Endothelial cell of umbilical vein (primary cell): Measurements from ENCODE around the gene ELMO1. TPM values are rescaled to one million over a fixed set of nuclear protein-coding genes. Genes with fewer than 3 reads are reported as not detected.

Source experiments
- BruUV-seq: library from RNA; stranded (reverse); fragments of 400-500 nt; replicated peaks from 2 replicates; lab custom pipeline; 2021; lab: Mats Ljungman, UMichigan
- CTCF ChIA-PET: fragments of 300-600, 350-600 bp; sonication (Branson Sonifier 250); formaldehyde crosslinking; loops from one replicate; lab custom pipeline; 2021; ENCODE audit warnings: antibody characterized with exemption, inconsistent platforms; lab: Charles Lee
- POLR2A ChIA-PET: fragments of 300-600, 350-600 bp; sonication (Branson Sonifier 250); formaldehyde crosslinking; loops from one replicate; lab custom pipeline; 2021; ENCODE audit warnings: antibody characterized with exemption, inconsistent platforms; lab: Charles Lee
- DNase-seq: peaks from one replicate; pipeline ENCODE4 v3.0.0-alpha.2; 2011; ENCODE audit warnings: low read depth, low spot score
- FAIRE-seq: peaks from 2 replicates; lab custom pipeline; 2011; peaks lifted over from hg19 to GRCh38; lab: Jason Lieb, UNC
- H2AFZ ChIP-seq: 2 replicates; pipeline ENCODE4 v1.6.0; 2012; ENCODE audit warnings: low read depth, low read length, control low read depth, inconsistent platforms
- H3K27ac ChIP-seq: 2 replicates; pipeline ENCODE4 v1.5.1; 2011; ENCODE audit warnings: low read depth, mild to moderate bottlenecking, control low read depth, low read length, moderate library complexity; ENCODE audit not compliant: insufficient read depth
- H3K27me3 ChIP-seq, 2 experiments: 2 replicates each; pipeline versions ENCODE4 v1.6.0 to v1.6.1; 2011; ENCODE audit warnings: low read length in 2 of 2, mixed read lengths in 1 of 2; ENCODE audit not compliant: control insufficient read depth in 2 of 2, insufficient read depth in 2 of 2
- H3K36me3 ChIP-seq, 2 experiments: 2 replicates in 1 of 2; 3 replicates in 1 of 2; pipeline ENCODE4 v1.5.1; 2011; ENCODE audit warnings: low read length in 2 of 2, mild to moderate bottlenecking in 1 of 2, moderate library complexity in 1 of 2; ENCODE audit not compliant: control insufficient read depth in 2 of 2, insufficient read depth in 2 of 2; ENCODE audit errors: extremely low read depth in 1 of 2
- H3K4me1 ChIP-seq: 3 replicates; pipeline ENCODE4 v1.5.1; 2011; ENCODE audit warnings: mild to moderate bottlenecking, low read length; ENCODE audit not compliant: control insufficient read depth, insufficient read depth; ENCODE audit errors: extremely low read depth
- H3K4me2 ChIP-seq: 2 replicates; pipeline ENCODE4 v1.6.1; 2011; ENCODE audit warnings: low read length, control low read depth, mixed read lengths; ENCODE audit not compliant: insufficient read depth
- H3K4me3 ChIP-seq, 3 experiments: fragments of 200-600 bp in 1 of 3; sonication (generic), shearing (Covaris generic) in 1 of 3; replicated peaks in 1 of 3; 2 replicates each; pipeline ENCODE4 v1.5.1; 2011 to 2016; ENCODE audit warnings: control low read depth in 3 of 3, low read length in 3 of 3, mild to moderate bottlenecking in 2 of 3, inconsistent platforms in 1 of 3, low read depth in 1 of 3, moderate library complexity in 1 of 3; ENCODE audit not compliant: insufficient read depth in 1 of 3
- H3K79me2 ChIP-seq: 2 replicates; pipeline ENCODE4 v1.6.0; 2012; ENCODE audit warnings: low read length, inconsistent platforms; ENCODE audit not compliant: control insufficient read depth, insufficient read depth
- H3K9ac ChIP-seq: replicated peaks from 2 replicates; pipeline ENCODE3; 2011; ENCODE audit warnings: low read length, control low read depth; ENCODE audit not compliant: insufficient read depth; ENCODE audit errors: extremely low read depth
- H3K9me1 ChIP-seq: replicated peaks from 3 replicates; pipeline ENCODE4 v1.6.0; 2011; ENCODE audit warnings: mild to moderate bottlenecking, low read length; ENCODE audit not compliant: control insufficient read depth, insufficient read depth; ENCODE audit errors: extremely low read depth
- H3K9me3 ChIP-seq: replicated peaks from 2 replicates; pipeline ENCODE4 v1.5.1; 2012; ENCODE audit warnings: low read length, inconsistent platforms; ENCODE audit not compliant: control insufficient read depth, insufficient read depth
- H4K20me1 ChIP-seq: replicated peaks from 2 replicates; pipeline ENCODE3; 2011; ENCODE audit warnings: mild to moderate bottlenecking, low read length; ENCODE audit not compliant: control insufficient read depth, insufficient read depth; ENCODE audit errors: extremely low read depth
- CTCF ChIP-seq, 2 donors: IDR thresholded peaks; 1 replicate in 1 of 2; 2 replicates in 1 of 2; pipeline ENCODE4 v1.5.1; 2011; ENCODE audit warnings: low read length in 2 of 2, mild to moderate bottlenecking in 2 of 2, moderate library complexity in 2 of 2, control low read depth in 1 of 2, inconsistent platforms in 1 of 2, low read depth in 1 of 2; ENCODE audit not compliant: insufficient read depth in 1 of 2; ENCODE audit errors: extremely low read depth in 1 of 2
- EZH2 ChIP-seq: IDR thresholded peaks from 2 replicates; pipeline ENCODE4 v1.6.1; 2012; ENCODE audit warnings: borderline replicate concordance, low read depth, mild to moderate bottlenecking, moderate library complexity, low read length, inconsistent platforms; ENCODE audit not compliant: severe bottlenecking
- FOS ChIP-seq: IDR thresholded peaks from 2 replicates; pipeline ENCODE4 v1.6.1; 2011; ENCODE audit warnings: mild to moderate bottlenecking, low read length, moderate library complexity, borderline replicate concordance; ENCODE audit not compliant: insufficient read depth
- GATA2 ChIP-seq: IDR thresholded peaks from 2 replicates; pipeline ENCODE4 v1.7.0; 2011; ENCODE audit warnings: low read depth, mild to moderate bottlenecking, moderate library complexity, mixed read lengths, low read length; ENCODE audit not compliant: insufficient read length, insufficient read depth
- JUN ChIP-seq: IDR thresholded peaks from 2 replicates; pipeline ENCODE4 v1.6.1; 2011; ENCODE audit warnings: borderline replicate concordance, low read depth; ENCODE audit not compliant: insufficient read length, insufficient read depth
- MAX ChIP-seq: IDR thresholded peaks from 2 replicates; pipeline ENCODE4 v1.6.1; 2011; ENCODE audit not compliant: insufficient read depth, insufficient read length
- MYC ChIP-seq: IDR thresholded peaks from one replicate; pipeline ENCODE4 v1.6.1; 2011; ENCODE audit warnings: mild to moderate bottlenecking, low read depth, low read length
- POLR2A ChIP-seq: IDR thresholded peaks from 2 replicates; pipeline ENCODE4 v1.6.1; 2012; ENCODE audit warnings: low read depth, mild to moderate bottlenecking, control low read depth, low read length
- POLR2AphosphoS5 ChIP-seq: IDR thresholded peaks from 2 replicates; pipeline ENCODE4 v1.6.1; 2012; ENCODE audit warnings: low read depth, mild to moderate bottlenecking, control low read depth, low read length, moderate library complexity; ENCODE audit not compliant: insufficient read depth
- dilution Hi-C: fragments of 300-500 bp; cut with MboI; formaldehyde crosslinking; loops from one replicate; pipeline ENCODE4 v1.15.0; 2019; ENCODE audit warnings: low sequenced_read_pairs; ENCODE audit not compliant: extremely low pct_ligation_motif_present
- intact Hi-C: fragments of 100-400 bp; cut with micrococcal nuclease; formaldehyde crosslinking; loops from one replicate; pipeline ENCODE4 v1.10.0; 2022
- polyA plus RNA-seq, 4 experiments: library from polyadenylated mRNA; depleted of rRNA in 3 of 4; stranded (reverse) in 3 of 4; unstranded in 1 of 4; fragments of >200 nt; gene quantifications; 2 replicates each; pipeline versions ENCODE4 v1.2.1 to v1.2.3, GENCODE V29; 2011 to 2012; ENCODE audit warnings: missing spikeins in 1 of 4
- total RNA-seq: library from RNA; stranded (reverse); gene quantifications from 2 replicates; pipeline ENCODE4 v1.2.3, GENCODE V29; 2021

The ELMO1 gene
- total and polyA plus RNA-seq, 2 donors (not counting 3 experiments of a cell fraction or from before 2014, with no cell fraction given), result 17.0 to 30.6 TPM

- intact Hi-C loops, result no loop called here
- no TSS peak for BruUV-seq
- no peaks in the 10 kb centered on the region for H3K9me3 ChIP-seq
- FAIRE-seq (no peak), DNase-seq (no peak)
- dilution Hi-C loops, result no loop called here
- H3K36me3 ChIP-seq, result peaks cover 0 to 2% of the 10 kb centered on the region in 2 experiments
- H3K9me1 ChIP-seq, result no peaks in the 10 kb centered on the region
- H3K4me1 ChIP-seq, result no peaks in the 10 kb centered on the region
- TF ChIP-seq POLR2A (no peak), MYC (no peak), FOS (no peak), JUN (no peak), MAX (no peak), GATA2 (no peak), EZH2 (no peak), POLR2AphosphoS5 (no peak), CTCF (IDR thresholded peaks at IDR 0.05; ENCODE audit: extremely low read depth in 1 of 2, insufficient read depth in 1 of 2, low read depth in 1 of 2, low read length in 2 of 2) (no peak)
- H3K9ac ChIP-seq, result no peak overlapping the region
- H3K4me3 ChIP-seq, result no peak overlapping the region
- H2AFZ ChIP-seq, result no peak overlapping the region
- no peaks in the 10 kb centered on the region for H3K79me2 ChIP-seq
- no peak overlapping the region for H3K27ac ChIP-seq
- no peaks in the 10 kb centered on the region for H3K27me3 ChIP-seq
- H4K20me1 ChIP-seq, result no peaks in the 10 kb centered on the region
- no peak overlapping the region for H3K4me2 ChIP-seq
- CTCF ChIA-PET, result no interaction called here
- POLR2A ChIA-PET, result no interaction called here
Observed at GRCh38 chr7:36871355-36871738, 577.3 kb downstream of the ELMO1 start.
